WTC11 (cell line): ENCODE measurements around the gene LRRC8C. TPM values are rescaled to one million over a fixed set of nuclear protein-coding genes. Genes with fewer than 3 reads are reported as not detected.

Source experiments
- ATAC-seq: fragments of 200-7000 bp; cut with Tn5 transposase; 2 replicates; pipeline ENCODE4 v1.10.0; 2021; ENCODE audit warnings: mild to moderate bottlenecking, moderate library complexity
- CTCF ChIA-PET: fragments of 300-600 bp; sonication (Branson Sonifier 250); formaldehyde crosslinking; loops from one replicate; lab custom pipeline; 2021; ENCODE audit warnings: antibody characterized with exemption; lab: Charles Lee
- POLR2A ChIA-PET: fragments of 350-600 bp; sonication (Branson Sonifier 250); formaldehyde crosslinking; loops from one replicate; lab custom pipeline; 2021; ENCODE audit warnings: antibody characterized with exemption; lab: Charles Lee
- DNase-seq: peaks from one replicate; pipeline ENCODE4 v3.0.0; 2021; ENCODE audit warnings: low spot score
- H3K27ac Mint-ChIP-seq: 2 replicates; pipeline ENCODE4 v1.8.0; 2021; ENCODE audit warnings: mixed read lengths
- H3K27me3 Mint-ChIP-seq: 2 replicates; pipeline ENCODE4 v1.8.0; 2021; ENCODE audit warnings: low read depth, mild to moderate bottlenecking, moderate library complexity, mixed read lengths
- H3K36me3 Mint-ChIP-seq: 2 replicates; pipeline ENCODE4 v1.8.0; 2021; ENCODE audit warnings: mixed read lengths
- H3K4me1 Mint-ChIP-seq: 2 replicates; pipeline ENCODE4 v1.8.0; 2022; ENCODE audit warnings: mixed read lengths
- H3K4me3 Mint-ChIP-seq: 2 replicates; pipeline ENCODE4 v1.8.0; 2021; ENCODE audit warnings: mild to moderate bottlenecking, moderate library complexity, mixed read lengths
- H3K9me3 Mint-ChIP-seq: 2 replicates; pipeline ENCODE4 v1.8.0; 2021; ENCODE audit warnings: mixed read lengths
- ATF6 ChIP-seq: sonication (generic); formaldehyde crosslinking; IDR thresholded peaks from 2 replicates; pipeline ENCODE4 v1.8.1; 2023; ENCODE audit warnings: mild to moderate bottlenecking, missing genetic modification reagents
- CREB1 ChIP-seq: sonication (generic); formaldehyde crosslinking; IDR thresholded peaks from 2 replicates; pipeline ENCODE4 v1.8.0; 2023; ENCODE audit warnings: mild to moderate bottlenecking, missing genetic modification reagents
- CREM ChIP-seq: sonication (generic); formaldehyde crosslinking; IDR thresholded peaks from 2 replicates; pipeline ENCODE4 v1.8.1; 2022; ENCODE audit warnings: mild to moderate bottlenecking, missing genetic modification reagents, moderate library complexity
- E2F5 ChIP-seq: sonication (generic); formaldehyde crosslinking; IDR thresholded peaks from 2 replicates; pipeline ENCODE4 v1.8.1; 2022; ENCODE audit warnings: mild to moderate bottlenecking, moderate library complexity, missing genetic modification reagents
- ESRRA ChIP-seq: sonication (generic); formaldehyde crosslinking; IDR thresholded peaks from 2 replicates; pipeline ENCODE4 v1.8.1; 2022; ENCODE audit warnings: mild to moderate bottlenecking, missing genetic modification reagents, borderline replicate concordance
- FOXP1 ChIP-seq: sonication (generic); formaldehyde crosslinking; IDR thresholded peaks from 2 replicates; pipeline ENCODE4 v1.8.0; 2022; ENCODE audit warnings: missing genetic modification reagents, mild to moderate bottlenecking, moderate library complexity, borderline replicate concordance
- IRF2 ChIP-seq: sonication (generic); formaldehyde crosslinking; IDR thresholded peaks from 2 replicates; pipeline ENCODE4 v1.8.0; 2022; ENCODE audit warnings: low read depth, missing genetic modification reagents, borderline replicate concordance
- JAZF1 ChIP-seq: fragments of 250-450 bp; sonication (Bioruptor Pico); IDR thresholded peaks from 2 replicates; pipeline ENCODE4 v1.9.0; 2021; ENCODE audit warnings: moderate library complexity, mild to moderate bottlenecking, inconsistent platforms
- MYBL2 ChIP-seq: sonication (generic); formaldehyde crosslinking; IDR thresholded peaks from 2 replicates; pipeline ENCODE4 v1.8.1; 2023; ENCODE audit warnings: mild to moderate bottlenecking, moderate library complexity, missing genetic modification reagents
- NR1H2 ChIP-seq: sonication (generic); formaldehyde crosslinking; IDR thresholded peaks from 2 replicates; pipeline ENCODE4 v1.9.0; 2021; ENCODE audit warnings: mild to moderate bottlenecking, moderate library complexity, missing genetic modification reagents
- PRRX2 ChIP-seq: fragments of 250-450 bp; sonication (Bioruptor Pico); IDR thresholded peaks from 2 replicates; pipeline ENCODE4 v1.8.0; 2021; ENCODE audit warnings: mild to moderate bottlenecking
- RELA ChIP-seq: sonication (generic); formaldehyde crosslinking; IDR thresholded peaks from 2 replicates; pipeline ENCODE4 v1.8.1; 2022; ENCODE audit warnings: missing genetic modification reagents, mild to moderate bottlenecking, borderline replicate concordance
- ZNF138 ChIP-seq: sonication (generic); formaldehyde crosslinking; conservative IDR thresholded peaks from 2 replicates; pipeline ENCODE4 v1.8.1; 2022; ENCODE audit warnings: mild to moderate bottlenecking, moderate library complexity, missing genetic modification reagents
- ZNF219 ChIP-seq: sonication (generic); formaldehyde crosslinking; IDR thresholded peaks from 2 replicates; pipeline ENCODE4 v1.8.0; 2023; ENCODE audit warnings: missing genetic modification reagents, mild to moderate bottlenecking, borderline replicate concordance
- ZNF423 ChIP-seq: fragments of 250-450 bp; sonication (Bioruptor Pico); IDR thresholded peaks from 2 replicates; pipeline ENCODE4 v2.1.2; 2022; ENCODE audit warnings: mild to moderate bottlenecking, moderate library complexity
- ZNF671 ChIP-seq: fragments of 250-450 bp; sonication (Bioruptor Pico); IDR thresholded peaks from 2 replicates; pipeline ENCODE4 v1.8.0; 2021; ENCODE audit warnings: mild to moderate bottlenecking
- total RNA-seq: library from RNA; stranded (reverse); gene quantifications from 3 replicates; pipeline ENCODE4 v1.2.3, GENCODE V29; 2021
- TF ChIP-seq, protein P1 (sequence below): fragments of 250-450 bp; sonication (Bioruptor Pico); IDR thresholded peaks from 2 replicates; pipeline ENCODE4 v1.8.0; 2021; ENCODE audit warnings: mild to moderate bottlenecking
- TF ChIP-seq, protein P2 (sequence below): fragments of 250-450 bp; sonication (Bioruptor Pico); IDR thresholded peaks from 2 replicates; pipeline ENCODE4 v1.9.0; 2021; ENCODE audit warnings: moderate library complexity, mild to moderate bottlenecking, inconsistent platforms, borderline replicate concordance
- TF ChIP-seq, protein P3 (sequence below): sonication (generic); formaldehyde crosslinking; IDR thresholded peaks from 2 replicates; pipeline ENCODE4 v1.8.1; 2022; ENCODE audit warnings: low read depth, missing genetic modification reagents, borderline replicate concordance
- TF ChIP-seq, protein P4 (sequence below): sonication (generic); formaldehyde crosslinking; IDR thresholded peaks from 2 replicates; pipeline ENCODE4 v1.8.1; 2023; ENCODE audit warnings: mild to moderate bottlenecking, missing genetic modification reagents, borderline replicate concordance
- TF ChIP-seq, protein P5 (sequence below): sonication (generic); formaldehyde crosslinking; IDR thresholded peaks from 2 replicates; pipeline ENCODE4 v1.8.0; 2022; ENCODE audit warnings: missing genetic modification reagents

LRRC8C gene
- total RNA-seq, 1 experiment from 2014 or later, result 1.8 TPM

- CTCF ChIA-PET, result no interaction called here
- H3K36me3 Mint-ChIP-seq, result peaks cover 2% of the 10 kb centered on the region; the same call in 1 of the 2 replicates
- H3K4me1 Mint-ChIP-seq, result peaks cover 7% of the 10 kb centered on the region
- no peak overlapping the region for H3K27ac Mint-ChIP-seq
- ATAC-seq, result no peak
- H3K9me3 Mint-ChIP-seq, result peaks cover 12% of the 10 kb centered on the region
- POLR2A ChIA-PET, result no interaction called here
- no peak overlapping the region for H3K4me3 Mint-ChIP-seq
- no peak for DNase-seq
- no peak for TF ChIP-seq ZNF138
- TF ChIP-seq, protein P1, sequence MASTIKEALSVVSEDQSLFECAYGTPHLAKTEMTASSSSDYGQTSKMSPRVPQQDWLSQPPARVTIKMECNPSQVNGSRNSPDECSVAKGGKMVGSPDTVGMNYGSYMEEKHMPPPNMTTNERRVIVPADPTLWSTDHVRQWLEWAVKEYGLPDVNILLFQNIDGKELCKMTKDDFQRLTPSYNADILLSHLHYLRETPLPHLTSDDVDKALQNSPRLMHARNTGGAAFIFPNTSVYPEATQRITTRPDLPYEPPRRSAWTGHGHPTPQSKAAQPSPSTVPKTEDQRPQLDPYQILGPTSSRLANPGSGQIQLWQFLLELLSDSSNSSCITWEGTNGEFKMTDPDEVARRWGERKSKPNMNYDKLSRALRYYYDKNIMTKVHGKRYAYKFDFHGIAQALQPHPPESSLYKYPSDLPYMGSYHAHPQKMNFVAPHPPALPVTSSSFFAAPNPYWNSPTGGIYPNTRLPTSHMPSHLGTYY (CRISPR knock-in tag), result no peak
- TF ChIP-seq, protein P2, sequence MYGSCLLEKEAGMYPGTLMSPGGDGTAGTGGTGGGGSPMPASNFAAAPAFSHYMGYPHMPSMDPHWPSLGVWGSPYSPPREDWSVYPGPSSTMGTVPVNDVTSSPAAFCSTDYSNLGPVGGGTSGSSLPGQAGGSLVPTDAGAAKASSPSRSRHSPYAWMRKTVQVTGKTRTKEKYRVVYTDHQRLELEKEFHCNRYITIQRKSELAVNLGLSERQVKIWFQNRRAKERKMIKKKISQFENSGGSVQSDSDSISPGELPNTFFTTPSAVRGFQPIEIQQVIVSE (CRISPR knock-in tag), result no peak
- TF ChIP-seq JAZF1 (CRISPR knock-in tag), result no peak
- no peak for TF ChIP-seq RELA (CRISPR knock-in tag)
- no peak for TF ChIP-seq ZNF423 (CRISPR knock-in tag)
- TF ChIP-seq ESRRA (CRISPR knock-in tag), result no peak
- no peak for TF ChIP-seq IRF2 (CRISPR knock-in tag)
- no peak for TF ChIP-seq CREM (CRISPR knock-in tag)
- no peak for TF ChIP-seq ZNF219
- TF ChIP-seq CREB1 (CRISPR knock-in tag), result no peak
- no peak for TF ChIP-seq ZNF671
- no peaks in the 10 kb centered on the region for H3K27me3 Mint-ChIP-seq
Measured at GRCh38 chr1:89649783-89650182, 16.9 kb downstream of the LRRC8C start.

DNA sequence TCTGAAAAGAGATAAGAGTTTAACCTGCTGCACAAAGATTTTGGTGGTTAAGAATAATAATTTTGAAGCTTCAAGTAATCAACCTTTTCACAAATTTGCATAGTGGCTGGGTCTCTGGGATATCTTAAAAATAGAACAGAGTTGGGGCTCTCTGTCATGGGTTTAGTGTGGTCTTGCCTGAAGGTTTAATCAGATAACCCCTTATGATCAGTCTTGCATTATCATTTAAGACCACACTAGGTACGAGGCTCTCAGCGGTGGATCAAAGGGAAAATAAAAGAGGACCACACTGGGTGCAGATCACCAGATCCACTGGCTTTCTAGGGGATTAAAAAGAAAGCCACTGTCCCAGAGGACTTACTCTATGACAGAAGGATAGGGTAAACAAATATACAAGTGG, 19.5 kb downstream of the LRRC8C start:
- CTCF ChIA-PET, result no interaction called here
- TF ChIP-seq, protein P3, sequence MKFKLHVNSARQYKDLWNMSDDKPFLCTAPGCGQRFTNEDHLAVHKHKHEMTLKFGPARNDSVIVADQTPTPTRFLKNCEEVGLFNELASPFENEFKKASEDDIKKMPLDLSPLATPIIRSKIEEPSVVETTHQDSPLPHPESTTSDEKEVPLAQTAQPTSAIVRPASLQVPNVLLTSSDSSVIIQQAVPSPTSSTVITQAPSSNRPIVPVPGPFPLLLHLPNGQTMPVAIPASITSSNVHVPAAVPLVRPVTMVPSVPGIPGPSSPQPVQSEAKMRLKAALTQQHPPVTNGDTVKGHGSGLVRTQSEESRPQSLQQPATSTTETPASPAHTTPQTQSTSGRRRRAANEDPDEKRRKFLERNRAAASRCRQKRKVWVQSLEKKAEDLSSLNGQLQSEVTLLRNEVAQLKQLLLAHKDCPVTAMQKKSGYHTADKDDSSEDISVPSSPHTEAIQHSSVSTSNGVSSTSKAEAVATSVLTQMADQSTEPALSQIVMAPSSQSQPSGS, result no peak
- TF ChIP-seq, protein P4, sequence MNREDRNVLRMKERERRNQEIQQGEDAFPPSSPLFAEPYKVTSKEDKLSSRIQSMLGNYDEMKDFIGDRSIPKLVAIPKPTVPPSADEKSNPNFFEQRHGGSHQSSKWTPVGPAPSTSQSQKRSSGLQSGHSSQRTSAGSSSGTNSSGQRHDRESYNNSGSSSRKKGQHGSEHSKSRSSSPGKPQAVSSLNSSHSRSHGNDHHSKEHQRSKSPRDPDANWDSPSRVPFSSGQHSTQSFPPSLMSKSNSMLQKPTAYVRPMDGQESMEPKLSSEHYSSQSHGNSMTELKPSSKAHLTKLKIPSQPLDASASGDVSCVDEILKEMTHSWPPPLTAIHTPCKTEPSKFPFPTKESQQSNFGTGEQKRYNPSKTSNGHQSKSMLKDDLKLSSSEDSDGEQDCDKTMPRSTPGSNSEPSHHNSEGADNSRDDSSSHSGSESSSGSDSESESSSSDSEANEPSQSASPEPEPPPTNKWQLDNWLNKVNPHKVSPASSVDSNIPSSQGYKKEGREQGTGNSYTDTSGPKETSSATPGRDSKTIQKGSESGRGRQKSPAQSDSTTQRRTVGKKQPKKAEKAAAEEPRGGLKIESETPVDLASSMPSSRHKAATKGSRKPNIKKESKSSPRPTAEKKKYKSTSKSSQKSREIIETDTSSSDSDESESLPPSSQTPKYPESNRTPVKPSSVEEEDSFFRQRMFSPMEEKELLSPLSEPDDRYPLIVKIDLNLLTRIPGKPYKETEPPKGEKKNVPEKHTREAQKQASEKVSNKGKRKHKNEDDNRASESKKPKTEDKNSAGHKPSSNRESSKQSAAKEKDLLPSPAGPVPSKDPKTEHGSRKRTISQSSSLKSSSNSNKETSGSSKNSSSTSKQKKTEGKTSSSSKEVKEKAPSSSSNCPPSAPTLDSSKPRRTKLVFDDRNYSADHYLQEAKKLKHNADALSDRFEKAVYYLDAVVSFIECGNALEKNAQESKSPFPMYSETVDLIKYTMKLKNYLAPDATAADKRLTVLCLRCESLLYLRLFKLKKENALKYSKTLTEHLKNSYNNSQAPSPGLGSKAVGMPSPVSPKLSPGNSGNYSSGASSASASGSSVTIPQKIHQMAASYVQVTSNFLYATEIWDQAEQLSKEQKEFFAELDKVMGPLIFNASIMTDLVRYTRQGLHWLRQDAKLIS, result no peak
- TF ChIP-seq E2F5 (CRISPR knock-in tag) (no peak), ATF6 (CRISPR knock-in tag) (no peak), NR1H2 (CRISPR knock-in tag) (no peak), PRRX2 (CRISPR knock-in tag) (no peak), MYBL2 (CRISPR knock-in tag) (no peak), FOXP1 (CRISPR knock-in tag) (no peak), ZNF423 (CRISPR knock-in tag) (no peak)
- TF ChIP-seq, protein P5, sequence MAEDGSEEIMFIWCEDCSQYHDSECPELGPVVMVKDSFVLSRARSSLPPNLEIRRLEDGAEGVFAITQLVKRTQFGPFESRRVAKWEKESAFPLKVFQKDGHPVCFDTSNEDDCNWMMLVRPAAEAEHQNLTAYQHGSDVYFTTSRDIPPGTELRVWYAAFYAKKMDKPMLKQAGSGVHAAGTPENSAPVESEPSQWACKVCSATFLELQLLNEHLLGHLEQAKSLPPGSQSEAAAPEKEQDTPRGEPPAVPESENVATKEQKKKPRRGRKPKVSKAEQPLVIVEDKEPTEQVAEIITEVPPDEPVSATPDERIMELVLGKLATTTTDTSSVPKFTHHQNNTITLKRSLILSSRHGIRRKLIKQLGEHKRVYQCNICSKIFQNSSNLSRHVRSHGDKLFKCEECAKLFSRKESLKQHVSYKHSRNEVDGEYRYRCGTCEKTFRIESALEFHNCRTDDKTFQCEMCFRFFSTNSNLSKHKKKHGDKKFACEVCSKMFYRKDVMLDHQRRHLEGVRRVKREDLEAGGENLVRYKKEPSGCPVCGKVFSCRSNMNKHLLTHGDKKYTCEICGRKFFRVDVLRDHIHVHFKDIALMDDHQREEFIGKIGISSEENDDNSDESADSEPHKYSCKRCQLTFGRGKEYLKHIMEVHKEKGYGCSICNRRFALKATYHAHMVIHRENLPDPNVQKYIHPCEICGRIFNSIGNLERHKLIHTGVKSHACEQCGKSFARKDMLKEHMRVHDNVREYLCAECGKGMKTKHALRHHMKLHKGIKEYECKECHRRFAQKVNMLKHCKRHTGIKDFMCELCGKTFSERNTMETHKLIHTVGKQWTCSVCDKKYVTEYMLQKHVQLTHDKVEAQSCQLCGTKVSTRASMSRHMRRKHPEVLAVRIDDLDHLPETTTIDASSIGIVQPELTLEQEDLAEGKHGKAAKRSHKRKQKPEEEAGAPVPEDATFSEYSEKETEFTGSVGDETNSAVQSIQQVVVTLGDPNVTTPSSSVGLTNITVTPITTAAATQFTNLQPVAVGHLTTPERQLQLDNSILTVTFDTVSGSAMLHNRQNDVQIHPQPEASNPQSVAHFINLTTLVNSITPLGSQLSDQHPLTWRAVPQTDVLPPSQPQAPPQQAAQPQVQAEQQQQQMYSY (CRISPR knock-in tag), result no peak
- TF ChIP-seq, protein P2 (CRISPR knock-in tag), result no peak

More for the DNA sequence above, 19.5 kb downstream of the LRRC8C start:
- peaks cover 7% of the 10 kb centered on the region for H3K4me1 Mint-ChIP-seq
- no peaks in the 10 kb centered on the region for H3K36me3 Mint-ChIP-seq
- no peaks in the 10 kb centered on the region for H3K27me3 Mint-ChIP-seq
- POLR2A ChIA-PET, result no interaction called here
- ATAC-seq (no peak), DNase-seq (no peak)
- no peak overlapping the region for H3K27ac Mint-ChIP-seq
- H3K9me3 Mint-ChIP-seq, result no peaks in the 10 kb centered on the region
- no peak overlapping the region for H3K4me3 Mint-ChIP-seq
